DMS79 treated with DMSO at 0.1 percent for 48 hours (cell line): ENCODE data around the gene IPO7.
"Not testable (repeated sequence)": the region's sequence is repeated elsewhere in the genome, so short reads cannot be mapped to it uniquely, and the experiment has no call there.

Experiments used
- DNase-seq: peaks from one replicate; lab custom pipeline; 2025; lab: John Stamatoyannopoulos, UW

Gene IPO7

GRCh38 chr11:9384535-9385326, at the start of gene IPO7:
Gene IPO7 (plus strand): TSS chr11:9384652. CDS start chr11:9384764, 112 bp downstream.
- peak; percentile 76 for DNase-seq

GRCh38 chr11:9341638-9342178, 42.7 kb upstream of the IPO7 start:
- no peak for DNase-seq

- no peak for DNase-seq
Measured at GRCh38 chr11:9344061-9344680, 40.3 kb upstream of the IPO7 start.

GRCh38 chr11:9347100-9347499, 37.4 kb upstream of the IPO7 start:
- peak; percentile 11 for DNase-seq

- DNase-seq = not testable (repeated sequence)
Measured at GRCh38 chr11:9347779-9348178, 36.7 kb upstream of the IPO7 start.

- no peak for DNase-seq
Measured at GRCh38 chr11:9351321-9351881, 33.1 kb upstream of the IPO7 start.

- peak; percentile 46 for DNase-seq
Measured at GRCh38 chr11:9357041-9357440, 27.4 kb upstream of the IPO7 start.

- not testable (repeated sequence) for DNase-seq
Measured at GRCh38 chr11:9360862-9361622, 23.4 kb upstream of the IPO7 start.

GRCh38 chr11:9362393-9362863, 22.0 kb upstream of the IPO7 start:
- no peak for DNase-seq

- DNase-seq = peak; percentile 78
Measured at GRCh38 chr11:9363954-9364912, 20.2 kb upstream of the IPO7 start.

- DNase-seq = no peak
Measured at GRCh38 chr11:9367551-9367950, 16.9 kb upstream of the IPO7 start.

GRCh38 chr11:9377036-9377435, 7.4 kb upstream of the IPO7 start:
- no peak for DNase-seq

GRCh38 chr11:9379041-9379440, 5.4 kb upstream of the IPO7 start:
- no peak for DNase-seq

GRCh38 chr11:9380773-9381172, 3.7 kb upstream of the IPO7 start:
- no peak for DNase-seq

GRCh38 chr11:9385327-9385899, 961 bp downstream of the IPO7 start:
- DNase-seq = peak; percentile 16

GRCh38 chr11:9386086-9386485, 1.6 kb downstream of the IPO7 start:
- no peak for DNase-seq

- DNase-seq = no peak
Measured at GRCh38 chr11:9386901-9387300, 2.4 kb downstream of the IPO7 start.

GRCh38 chr11:9396310-9396709, 11.9 kb downstream of the IPO7 start:
- no peak for DNase-seq

GRCh38 chr11:9396752-9397151, 12.3 kb downstream of the IPO7 start:
- DNase-seq = no peak
